Neural crest cell (in vitro differentiated cells): ENCODE data around the gene NHEJ1. TPM values are rescaled to one million over a fixed set of nuclear protein-coding genes. Genes with fewer than 3 reads are reported as not detected.

Source experiments
- DNase-seq: peaks from one replicate; pipeline ENCODE4 v3.0.0; 2021; ENCODE audit warnings: low read depth, mixed read lengths, low spot score
- H3K27ac Mint-ChIP-seq: one replicate; pipeline ENCODE4 v1.8.0; 2021; ENCODE audit warnings: mild to moderate bottlenecking, mixed read lengths; ENCODE audit not compliant: unreplicated experiment
- H3K27me3 Mint-ChIP-seq: 2 replicates; pipeline ENCODE4 v1.8.0; 2021; ENCODE audit warnings: low read depth, mild to moderate bottlenecking, mixed read lengths
- H3K36me3 Mint-ChIP-seq: 2 replicates; pipeline ENCODE4 v1.8.0; 2021; ENCODE audit warnings: low read depth, mild to moderate bottlenecking, mixed read lengths
- H3K4me1 Mint-ChIP-seq: 2 replicates; pipeline ENCODE4 v1.8.0; 2021; ENCODE audit warnings: mixed read lengths
- H3K4me3 Mint-ChIP-seq: one replicate; pipeline ENCODE4 v1.8.0; 2021; ENCODE audit warnings: mild to moderate bottlenecking, mixed read lengths
- H3K9me3 Mint-ChIP-seq: 2 replicates; pipeline ENCODE4 v1.8.0; 2021; ENCODE audit warnings: mixed read lengths
- CTCF ChIP-seq: fragments of 200-600 bp; sonication (generic); conservative IDR thresholded peaks from 2 replicates; pipeline ENCODE4 v1.5.0; 2021; ENCODE audit warnings: antibody characterized with exemption, mild to moderate bottlenecking
- total RNA-seq: library from RNA; stranded (reverse); gene quantifications from 2 replicates; pipeline ENCODE4 v1.2.1, GENCODE V29; 2021

NHEJ1 gene
- total RNA-seq, 1 donor from 2014 or later = 26.8 TPM

- no peak overlapping the region for H3K4me3 Mint-ChIP-seq
- DNase-seq = no peak
- TF ChIP-seq CTCF = no peak
- no peaks in the 10 kb centered on the region for H3K36me3 Mint-ChIP-seq
- peaks cover 15% of the 10 kb centered on the region for H3K4me1 Mint-ChIP-seq
- peak overlapping the region; percentile 47 for H3K27ac Mint-ChIP-seq
- no peaks in the 10 kb centered on the region for H3K9me3 Mint-ChIP-seq
- H3K27me3 Mint-ChIP-seq = no peaks in the 10 kb centered on the region
Measured at GRCh38 chr2:219107758-219108157, 52.9 kb downstream of the NHEJ1 start.

- no peak for DNase-seq
- H3K4me1 Mint-ChIP-seq = peaks cover 15% of the 10 kb centered on the region
- H3K9me3 Mint-ChIP-seq = no peaks in the 10 kb centered on the region
- no peak overlapping the region for H3K27ac Mint-ChIP-seq
- H3K27me3 Mint-ChIP-seq = no peaks in the 10 kb centered on the region
- H3K4me3 Mint-ChIP-seq = no peak overlapping the region
- no peak for TF ChIP-seq CTCF
- no peaks in the 10 kb centered on the region for H3K36me3 Mint-ChIP-seq
Measured at GRCh38 chr2:219106251-219106650, 54.4 kb downstream of the NHEJ1 start.

- TF ChIP-seq CTCF = peak; percentile 72
- DNase-seq = peak; percentile 12
- H3K9me3 Mint-ChIP-seq = no peaks in the 10 kb centered on the region
- no peak overlapping the region for H3K4me3 Mint-ChIP-seq
- H3K4me1 Mint-ChIP-seq = peaks cover 12% of the 10 kb centered on the region
- no peak overlapping the region for H3K27ac Mint-ChIP-seq
- no peaks in the 10 kb centered on the region for H3K27me3 Mint-ChIP-seq
- no peaks in the 10 kb centered on the region for H3K36me3 Mint-ChIP-seq
Measured at GRCh38 chr2:219104107-219105035, 56.2 kb downstream of the NHEJ1 start.

- Mint-ChIP-seq H3K4me3 (no peak overlapping the region), H3K9me3 (no peaks in the 10 kb centered on the region), H3K27ac (no peak overlapping the region), H3K36me3 (no peaks in the 10 kb centered on the region), H3K4me1 (no peaks in the 10 kb centered on the region), H3K27me3 (no peaks in the 10 kb centered on the region)
- no peak for DNase-seq
- no peak for TF ChIP-seq CTCF
Measured at GRCh38 chr2:219099329-219099728, 61.3 kb downstream of the NHEJ1 start.

GRCh38 chr2:219095406-219095935 lies 65.1 kb downstream of the NHEJ1 start:
- Mint-ChIP-seq H3K4me3 (no peak overlapping the region), H3K9me3 (no peaks in the 10 kb centered on the region), H3K27me3 (no peaks in the 10 kb centered on the region), H3K36me3 (no peaks in the 10 kb centered on the region), H3K4me1 (no peaks in the 10 kb centered on the region), H3K27ac (no peak overlapping the region)
- no peak for TF ChIP-seq CTCF
- no peak for DNase-seq
